HL-60 (cell line): ENCODE measurements around the gene ACP1.

Experiments
- CTCF ChIP-seq: IDR thresholded peaks from one replicate; pipeline ENCODE4 v1.5.1; 2011; ENCODE audit warnings: low read length, control low read depth, inconsistent platforms; ENCODE audit not compliant: insufficient read depth
- GABPA ChIP-seq: IDR thresholded peaks from 2 replicates; pipeline ENCODE4 v1.6.1; 2012; ENCODE audit warnings: low read depth
- POLR2AphosphoS5 ChIP-seq: IDR thresholded peaks from 2 replicates; pipeline ENCODE4 v1.6.1; 2012; ENCODE audit warnings: low read depth
- SPI1 ChIP-seq: IDR thresholded peaks from 2 replicates; pipeline ENCODE4 v1.6.1; 2012; ENCODE audit warnings: low read depth, mild to moderate bottlenecking, borderline replicate concordance

DNA sequence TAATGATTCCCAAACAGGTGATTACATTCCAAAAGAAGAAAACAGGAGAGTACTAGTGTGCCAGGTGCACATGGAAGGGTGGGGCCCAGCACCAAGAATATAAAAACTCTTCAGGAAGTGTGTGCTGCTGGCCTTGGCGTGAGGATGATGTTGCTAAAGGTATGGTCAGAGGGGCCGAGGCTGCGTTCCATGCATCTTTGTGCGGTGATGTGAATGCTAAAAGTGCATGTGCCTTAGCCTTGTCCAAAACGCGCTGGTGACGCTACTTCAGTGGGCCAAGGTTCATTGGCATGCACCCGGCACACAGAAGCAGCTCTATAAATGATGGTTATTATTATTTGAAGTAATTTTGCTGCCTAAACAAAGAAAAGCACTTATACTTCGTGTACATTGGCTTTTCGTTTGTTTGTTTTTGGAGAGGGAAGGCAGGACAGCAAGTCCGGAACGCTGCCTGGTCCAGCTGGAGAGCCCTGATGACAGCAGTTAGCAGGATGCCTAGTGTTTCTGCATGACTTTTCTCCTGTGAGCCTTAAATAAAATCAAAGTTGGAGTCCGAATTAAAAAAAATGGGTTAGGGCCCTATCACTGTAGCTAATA, 20.2 kb downstream of the ACP1 start:
- no peak for TF ChIP-seq CTCF
- no peak for TF ChIP-seq SPI1
- no peak for TF ChIP-seq GABPA
- TF ChIP-seq POLR2AphosphoS5: no peak
